Ramos (cell line): ENCODE measurements around the gene HGS.

Experiments
- in situ Hi-C: fragments of 300-500 bp; cut with MboI; formaldehyde crosslinking; loops from one replicate; pipeline ENCODE4 v1.14.3; 2022; ENCODE audit warnings: low sequenced_read_pairs; ENCODE audit not compliant: unreplicated experiment

Gene HGS

DNA sequence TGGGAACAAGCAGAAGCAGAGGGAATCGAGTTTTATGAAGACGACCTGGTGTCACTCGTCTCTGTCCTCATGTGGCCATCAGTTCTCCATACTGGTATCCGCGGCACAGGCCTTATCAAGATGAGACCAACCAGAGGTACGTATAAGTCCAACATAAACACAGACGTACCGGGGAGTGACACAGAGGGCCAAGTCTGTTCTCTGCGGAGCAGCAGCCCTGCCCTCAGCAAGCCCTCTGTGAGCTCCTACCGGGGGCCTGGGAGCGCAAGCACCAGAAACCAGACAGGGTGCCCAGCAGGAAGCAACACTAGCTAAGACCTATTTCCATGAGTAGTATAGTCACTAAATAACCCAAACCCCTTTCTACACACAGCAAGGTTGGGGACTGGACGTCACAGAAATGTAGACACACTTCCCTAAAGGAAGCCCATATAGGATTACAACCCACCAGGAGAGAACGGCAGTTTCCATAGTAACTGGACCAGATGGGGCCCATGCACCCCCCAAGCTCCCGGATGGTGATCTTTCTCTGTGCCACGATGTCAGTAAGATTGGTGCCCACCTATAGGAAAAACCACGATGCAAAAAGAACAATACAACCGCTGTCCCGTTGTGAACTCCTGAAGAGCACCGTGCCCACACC is 1.1 kb upstream of the HGS start:
- in situ Hi-C loops, result no loop called here

DNA sequence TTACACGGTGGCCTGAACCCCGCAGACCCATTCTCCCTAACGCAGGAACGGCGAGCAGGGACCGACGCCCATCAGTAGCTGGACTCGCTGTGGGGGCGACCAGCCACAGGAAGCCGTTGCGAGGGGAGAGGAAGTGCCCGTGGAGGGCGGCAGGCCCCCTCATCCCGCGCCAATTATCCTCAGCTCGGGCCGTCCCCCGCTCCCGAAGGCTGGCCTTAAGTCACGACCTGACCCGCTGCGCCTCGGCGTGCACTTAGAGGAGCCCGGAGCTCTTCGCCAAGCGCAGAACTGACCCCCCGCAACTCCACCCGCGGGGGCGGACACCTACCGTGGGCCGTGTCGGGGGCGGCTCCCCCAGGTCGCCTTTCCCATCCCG is 615 bp upstream of the HGS start:
- in situ Hi-C loops, result no loop called here

DNA sequence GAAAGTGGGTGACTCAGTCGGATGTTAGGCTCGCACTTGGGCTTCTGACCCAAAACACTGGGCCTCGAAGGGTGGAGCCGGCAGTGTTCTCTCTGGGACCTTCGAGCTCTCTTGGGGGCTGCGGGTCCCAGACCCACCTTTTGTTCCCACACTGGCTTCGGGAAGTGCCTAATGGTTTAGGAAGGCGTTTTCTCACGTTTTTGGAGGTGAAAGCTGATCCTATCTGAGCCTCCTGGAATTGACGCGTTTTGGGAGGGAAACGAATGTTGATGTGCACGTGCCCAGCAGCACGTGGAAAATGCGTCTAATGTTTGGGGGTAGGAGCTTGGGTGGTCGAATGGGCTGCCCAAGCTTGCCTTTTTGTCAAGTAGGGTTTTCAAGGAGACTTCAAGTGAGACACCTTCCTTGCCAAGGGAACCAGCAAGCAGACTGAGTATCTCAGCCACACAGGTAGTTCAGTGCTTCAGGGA is 666 bp downstream of the HGS start:
- in situ Hi-C loops, result no loop called here

DNA sequence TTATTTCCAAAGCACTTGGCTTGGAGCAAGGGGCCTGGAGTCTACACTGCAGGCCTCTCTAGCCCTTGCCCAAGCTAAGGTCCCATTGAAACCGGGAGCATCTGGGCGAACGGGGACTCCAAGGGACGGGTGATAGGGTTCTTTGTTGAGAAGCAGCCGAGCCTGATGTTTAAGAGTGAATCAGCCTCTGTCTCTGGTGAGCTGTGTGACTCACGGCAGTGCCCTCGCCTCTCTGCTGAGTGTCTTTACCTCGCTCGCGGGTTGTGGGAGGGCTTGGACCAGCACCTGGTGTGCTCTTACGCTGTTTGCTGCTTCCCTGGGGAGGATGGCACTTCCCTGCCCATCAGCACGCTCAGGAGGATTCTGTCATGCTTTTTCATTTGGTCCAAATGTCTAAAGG is 1.3 kb downstream of the HGS start:
- in situ Hi-C loops, result no loop called here

DNA sequence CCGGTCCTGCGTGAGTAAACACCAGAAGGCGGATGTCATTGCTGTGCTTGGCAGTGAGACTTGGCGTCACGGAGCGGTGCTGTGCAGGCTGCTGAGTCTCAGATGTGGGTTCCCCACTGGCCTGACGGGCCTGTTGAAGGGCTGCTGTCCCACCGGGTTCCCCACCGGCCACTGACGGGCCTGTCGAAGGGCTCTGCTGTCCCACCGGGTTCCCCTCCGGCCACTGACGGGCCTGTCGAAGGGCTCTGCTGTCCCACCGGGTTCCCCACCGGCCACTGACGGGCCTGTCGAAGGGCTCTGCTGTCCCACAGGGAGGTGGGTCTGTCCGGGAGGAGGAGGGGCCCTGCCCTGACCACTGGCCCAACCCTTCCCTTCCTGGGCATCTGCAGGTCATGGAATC is 2.8 kb downstream of the HGS start:
- in situ Hi-C loops, result no loop called here

DNA sequence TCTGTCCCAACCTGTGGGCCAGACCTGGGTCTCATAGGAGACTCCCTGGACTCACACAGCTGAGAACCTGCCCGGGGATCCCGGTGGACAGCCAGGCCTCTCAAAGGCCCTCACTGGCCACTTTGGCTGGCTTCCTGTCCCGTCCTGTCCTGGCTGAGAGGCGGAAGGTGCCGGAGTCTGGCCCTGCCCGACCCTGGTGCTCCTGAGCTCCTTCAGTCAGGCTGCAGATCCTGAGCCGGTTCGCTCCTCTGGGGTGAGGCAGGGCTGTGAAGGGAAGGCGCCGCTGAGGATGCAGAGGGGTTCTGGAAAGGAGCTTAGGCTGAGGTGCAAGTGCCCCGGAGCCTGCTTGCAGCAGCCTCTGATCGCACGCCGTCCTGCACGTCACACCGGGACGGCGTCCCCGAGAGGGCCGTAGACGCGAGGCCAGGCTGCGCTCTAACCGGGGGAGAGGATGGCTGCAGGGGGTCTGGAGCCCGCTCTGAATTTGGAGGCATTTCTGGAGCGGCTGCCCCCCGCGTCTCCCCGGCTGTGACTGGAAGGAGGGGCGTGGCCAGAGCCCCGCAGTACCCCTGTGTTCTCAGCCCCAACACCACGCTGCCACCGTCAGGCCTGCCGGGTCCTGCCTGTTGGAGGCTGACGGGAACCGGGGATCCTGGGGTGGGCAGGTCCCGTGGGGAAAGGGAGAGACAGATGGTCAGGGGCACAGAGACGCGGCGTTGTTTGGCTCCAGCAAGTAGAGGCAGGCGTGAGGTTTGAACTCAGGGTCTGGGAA is 4.1 kb downstream of the HGS start:
- in situ Hi-C loops, result no loop called here

DNA sequence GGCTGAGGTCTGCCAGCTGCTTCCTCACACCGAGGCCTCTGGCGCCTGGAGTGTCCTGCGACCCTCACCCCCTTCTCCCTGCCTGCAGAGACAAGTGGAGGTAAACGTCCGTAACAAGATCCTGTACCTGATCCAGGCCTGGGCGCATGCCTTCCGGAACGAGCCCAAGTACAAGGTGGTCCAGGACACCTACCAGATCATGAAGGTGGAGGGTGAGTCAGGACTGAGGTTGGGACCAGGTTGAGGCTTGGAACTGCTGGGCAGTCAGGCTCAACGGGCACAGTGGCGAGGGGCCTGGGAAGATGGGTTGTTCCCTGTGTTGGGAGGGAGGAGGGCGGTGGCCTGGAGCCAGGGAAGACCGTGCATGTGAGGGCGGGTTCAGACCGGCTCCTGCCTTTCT is 4.8 kb downstream of the HGS start:
- in situ Hi-C loops, result no loop called here

DNA sequence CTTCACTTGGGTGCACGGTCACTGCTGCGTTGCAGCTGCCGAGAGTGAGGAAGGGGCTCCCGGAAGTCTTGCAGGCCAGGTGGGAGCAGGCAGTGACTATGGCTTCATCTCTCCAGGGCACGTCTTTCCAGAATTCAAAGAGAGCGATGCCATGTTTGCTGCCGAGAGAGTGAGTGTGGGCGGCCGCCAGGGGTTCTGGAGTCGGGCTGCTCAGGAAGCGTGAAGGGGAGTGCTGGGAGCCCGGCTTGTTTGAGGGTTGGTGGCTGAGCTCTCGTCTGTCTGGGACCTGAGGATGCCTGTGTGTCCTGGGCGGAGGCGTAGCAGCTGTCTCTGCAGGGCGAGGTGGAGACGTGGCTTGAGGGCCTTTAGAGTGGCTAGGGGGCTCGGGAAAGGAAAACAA is 6.3 kb downstream of the HGS start:
- in situ Hi-C loops, result no loop called here

DNA sequence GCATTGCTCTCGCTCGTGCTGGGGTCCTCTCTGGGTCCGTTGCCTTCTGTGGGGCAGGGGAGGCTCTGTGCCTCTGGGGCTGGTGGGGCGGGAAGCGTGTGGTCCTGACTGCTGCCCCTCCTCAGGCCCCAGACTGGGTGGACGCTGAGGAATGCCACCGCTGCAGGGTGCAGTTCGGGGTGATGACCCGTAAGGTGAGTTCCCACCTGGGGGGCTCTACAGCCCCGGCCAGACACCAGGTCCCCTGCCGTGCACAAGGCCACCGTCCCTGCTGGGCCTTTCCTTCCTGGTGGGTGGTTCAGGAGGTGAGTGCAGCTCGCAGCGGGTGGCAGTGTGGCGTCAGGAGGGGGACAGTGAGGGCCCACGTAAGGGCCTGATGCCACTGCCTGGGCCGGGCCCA is 6.7 kb downstream of the HGS start:
- in situ Hi-C loops, result no loop called here

DNA sequence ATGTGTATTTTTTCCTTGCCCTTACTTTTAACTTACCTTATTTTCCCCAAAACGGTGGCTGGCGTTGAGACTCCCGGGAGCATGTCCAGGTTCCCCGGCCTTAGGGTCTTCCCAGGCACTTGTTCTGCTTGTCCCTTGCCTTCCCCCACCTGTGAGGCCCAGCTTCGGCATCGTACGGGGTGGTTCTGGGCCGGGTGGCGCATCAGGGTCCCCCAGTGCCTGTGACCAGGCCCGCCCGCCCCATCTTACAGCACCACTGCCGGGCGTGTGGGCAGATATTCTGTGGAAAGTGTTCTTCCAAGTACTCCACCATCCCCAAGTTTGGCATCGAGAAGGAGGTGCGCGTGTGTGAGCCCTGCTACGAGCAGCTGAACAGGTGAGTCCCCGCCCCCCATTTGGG is 7.4 kb downstream of the HGS start:
- in situ Hi-C loops, result no loop called here

DNA sequence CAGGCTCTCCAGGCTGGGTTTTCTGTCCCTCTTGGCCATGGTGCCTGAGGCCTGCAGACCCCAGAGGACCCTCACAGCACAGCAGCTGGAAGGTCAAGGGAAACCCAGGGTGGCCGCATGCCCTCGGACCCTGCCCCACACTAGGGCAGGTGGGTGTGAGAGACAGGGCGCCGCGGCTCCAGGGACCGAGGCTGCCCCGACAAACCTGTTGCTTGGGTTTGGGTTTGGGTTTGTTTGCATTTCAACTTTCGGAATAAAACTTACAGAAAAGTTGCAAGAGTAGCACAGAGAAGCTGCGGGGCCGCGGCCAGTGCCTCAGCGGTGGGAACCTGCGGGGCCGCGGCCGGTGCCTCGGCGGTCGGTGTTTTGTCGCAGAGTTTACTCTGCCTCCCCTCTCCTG is 7.8 kb downstream of the HGS start:
- in situ Hi-C loops, result no loop called here

DNA sequence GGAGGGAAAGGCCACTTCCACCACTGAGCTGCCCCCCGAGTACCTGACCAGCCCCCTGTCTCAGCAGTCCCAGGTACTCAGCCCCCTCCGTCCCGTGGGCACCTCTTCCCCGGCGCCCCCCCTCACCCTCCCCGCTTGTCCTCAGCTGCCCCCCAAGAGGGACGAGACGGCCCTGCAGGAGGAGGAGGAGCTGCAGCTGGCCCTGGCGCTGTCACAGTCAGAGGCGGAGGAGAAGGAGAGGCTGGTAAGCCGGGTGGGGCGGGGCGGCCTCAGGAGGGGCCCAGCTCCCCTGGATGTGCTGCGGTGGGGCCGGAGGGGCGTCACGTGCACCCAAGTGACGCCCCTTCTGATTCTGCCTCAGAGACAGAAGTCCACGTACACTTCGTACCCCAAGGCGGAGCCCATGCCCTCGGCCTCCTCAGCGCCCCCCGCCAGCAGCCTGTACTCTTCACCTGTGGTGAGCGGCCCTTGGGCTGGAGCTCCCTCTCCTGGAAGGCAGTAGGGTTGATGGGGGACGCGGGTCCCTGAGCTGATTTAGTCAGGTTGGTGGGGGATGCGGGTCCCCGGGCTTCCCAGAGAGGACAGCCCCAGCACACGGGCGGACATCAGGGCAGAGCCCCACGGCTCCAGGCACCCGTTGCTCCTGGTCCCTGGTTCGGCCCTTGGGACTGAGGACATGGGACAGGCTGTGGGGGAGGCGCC is 9.8 kb downstream of the HGS start:
- in situ Hi-C loops, result no loop called here

DNA sequence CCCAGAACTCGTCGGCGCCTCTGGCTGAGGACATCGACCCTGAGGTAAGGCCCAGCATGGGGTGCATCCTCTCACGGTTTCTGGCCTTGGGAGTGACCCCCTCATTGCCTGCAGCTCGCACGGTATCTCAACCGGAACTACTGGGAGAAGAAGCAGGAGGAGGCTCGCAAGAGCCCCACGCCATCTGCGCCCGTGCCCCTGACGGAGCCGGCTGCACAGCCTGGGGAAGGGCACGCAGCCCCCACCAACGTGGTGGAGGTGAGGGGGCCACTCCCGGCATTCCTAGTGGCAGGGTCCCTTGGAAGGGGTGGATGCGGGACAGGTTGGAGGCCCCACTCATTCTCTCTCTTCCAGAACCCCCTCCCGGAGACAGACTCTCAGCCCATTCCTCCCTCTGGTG is 11.0 kb downstream of the HGS start:
- in situ Hi-C loops, result no loop called here

DNA sequence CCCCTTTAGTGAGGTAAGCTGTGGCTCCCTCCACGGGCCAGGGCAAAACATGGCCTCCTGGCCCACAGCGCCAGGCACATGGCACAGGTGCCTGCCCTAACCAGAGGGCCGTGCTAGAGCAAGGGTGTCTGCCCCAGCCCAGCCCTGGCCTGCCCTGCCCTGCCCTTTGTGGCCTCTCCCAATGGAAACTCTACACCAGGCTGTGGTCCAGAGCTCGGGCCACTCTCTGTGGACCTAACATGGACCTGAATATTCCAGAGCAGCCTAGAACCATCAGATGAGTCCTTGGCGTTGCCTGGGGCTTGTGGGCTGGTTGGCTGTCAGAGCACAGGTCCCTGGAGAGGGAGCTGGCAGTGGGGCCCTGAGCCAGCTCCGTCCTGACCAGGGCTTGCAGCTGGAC is 11.4 kb downstream of the HGS start:
- in situ Hi-C loops, result no loop called here

DNA sequence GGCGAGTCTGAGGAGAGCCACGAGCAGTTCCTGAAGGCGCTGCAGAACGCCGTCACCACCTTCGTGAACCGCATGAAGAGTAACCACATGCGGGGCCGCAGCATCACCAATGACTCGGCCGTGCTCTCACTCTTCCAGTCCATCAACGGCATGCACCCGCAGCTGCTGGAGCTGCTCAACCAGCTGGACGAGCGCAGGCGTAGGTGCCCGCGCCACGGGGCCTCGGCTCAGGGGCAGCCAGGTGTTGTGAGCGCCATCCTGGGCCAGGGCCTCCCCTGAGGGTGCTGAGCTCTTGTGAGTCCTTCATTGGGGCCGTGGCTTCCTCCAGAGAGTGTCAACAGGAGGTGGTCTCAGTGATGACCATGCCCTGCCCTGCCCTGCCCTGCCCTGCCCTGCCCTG is 12.0 kb downstream of the HGS start:
- in situ Hi-C loops, result no loop called here

DNA sequence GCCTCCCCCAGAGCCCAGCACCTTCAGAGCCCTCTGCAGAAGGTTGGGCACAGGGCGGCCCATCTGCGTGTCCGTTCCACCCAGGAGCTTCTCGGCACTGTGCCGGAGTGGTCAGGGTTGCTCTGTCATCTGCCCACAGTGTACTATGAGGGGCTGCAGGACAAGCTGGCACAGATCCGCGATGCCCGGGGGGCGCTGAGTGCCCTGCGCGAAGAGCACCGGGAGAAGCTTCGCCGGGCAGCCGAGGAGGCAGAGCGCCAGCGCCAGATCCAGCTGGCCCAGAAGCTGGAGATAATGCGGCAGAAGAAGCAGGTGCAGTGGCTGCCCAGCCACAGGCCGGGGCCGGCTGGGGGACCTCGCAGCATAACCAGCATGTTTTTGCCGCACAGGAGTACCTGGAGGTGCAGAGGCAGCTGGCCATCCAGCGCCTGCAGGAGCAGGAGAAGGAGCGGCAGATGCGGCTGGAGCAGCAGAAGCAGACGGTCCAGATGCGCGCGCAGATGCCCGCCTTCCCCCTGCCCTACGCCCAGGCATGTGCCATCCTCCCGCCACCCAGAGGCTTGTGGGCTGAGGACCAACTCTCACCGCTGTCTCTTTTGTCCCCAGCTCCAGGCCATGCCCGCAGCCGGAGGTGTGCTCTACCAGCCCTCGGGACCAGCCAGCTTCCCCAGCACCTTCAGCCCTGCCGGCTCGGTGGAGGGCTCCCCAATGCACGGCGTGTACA is 12.6 kb downstream of the HGS start:
- in situ Hi-C loops, result no loop called here

DNA sequence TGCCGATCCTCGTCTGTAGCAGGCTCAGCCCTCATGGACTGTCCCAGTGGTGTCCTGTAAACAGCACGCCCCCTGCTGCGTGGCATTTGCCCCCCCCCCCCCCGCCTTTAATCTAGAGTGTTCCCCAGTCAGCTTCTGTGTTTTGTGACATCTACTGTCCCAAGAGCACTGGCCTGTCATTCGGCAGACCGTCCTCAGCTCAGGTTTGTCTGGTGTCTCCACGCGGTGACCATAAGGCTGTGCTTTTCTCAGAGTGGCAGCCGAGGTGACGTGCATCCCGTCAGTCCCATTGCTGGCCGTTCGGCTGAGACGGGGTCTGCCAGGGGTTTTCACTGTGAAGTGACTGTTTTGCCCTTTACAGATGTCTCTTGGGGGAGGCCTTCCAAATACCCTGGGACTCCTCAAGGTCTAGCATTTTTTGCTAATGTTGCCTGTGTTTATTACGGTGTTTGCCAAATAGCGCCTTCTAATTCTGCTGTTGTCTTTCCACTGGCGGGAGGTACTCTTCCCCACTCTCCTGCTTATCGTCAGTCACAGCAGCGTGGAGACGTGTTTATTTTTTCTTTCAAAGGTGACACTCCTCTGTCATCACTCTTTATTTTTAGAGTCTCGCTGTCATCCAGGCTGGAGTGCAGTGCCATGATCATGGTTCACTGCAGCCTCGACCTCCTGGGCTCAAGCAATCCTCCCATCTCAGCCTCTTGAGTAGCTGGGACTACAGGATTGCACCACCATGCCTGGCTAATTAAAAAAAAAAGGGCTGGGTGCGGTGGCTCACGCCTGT is 13.6 kb downstream of the HGS start:
- in situ Hi-C loops, result no loop called here

DNA sequence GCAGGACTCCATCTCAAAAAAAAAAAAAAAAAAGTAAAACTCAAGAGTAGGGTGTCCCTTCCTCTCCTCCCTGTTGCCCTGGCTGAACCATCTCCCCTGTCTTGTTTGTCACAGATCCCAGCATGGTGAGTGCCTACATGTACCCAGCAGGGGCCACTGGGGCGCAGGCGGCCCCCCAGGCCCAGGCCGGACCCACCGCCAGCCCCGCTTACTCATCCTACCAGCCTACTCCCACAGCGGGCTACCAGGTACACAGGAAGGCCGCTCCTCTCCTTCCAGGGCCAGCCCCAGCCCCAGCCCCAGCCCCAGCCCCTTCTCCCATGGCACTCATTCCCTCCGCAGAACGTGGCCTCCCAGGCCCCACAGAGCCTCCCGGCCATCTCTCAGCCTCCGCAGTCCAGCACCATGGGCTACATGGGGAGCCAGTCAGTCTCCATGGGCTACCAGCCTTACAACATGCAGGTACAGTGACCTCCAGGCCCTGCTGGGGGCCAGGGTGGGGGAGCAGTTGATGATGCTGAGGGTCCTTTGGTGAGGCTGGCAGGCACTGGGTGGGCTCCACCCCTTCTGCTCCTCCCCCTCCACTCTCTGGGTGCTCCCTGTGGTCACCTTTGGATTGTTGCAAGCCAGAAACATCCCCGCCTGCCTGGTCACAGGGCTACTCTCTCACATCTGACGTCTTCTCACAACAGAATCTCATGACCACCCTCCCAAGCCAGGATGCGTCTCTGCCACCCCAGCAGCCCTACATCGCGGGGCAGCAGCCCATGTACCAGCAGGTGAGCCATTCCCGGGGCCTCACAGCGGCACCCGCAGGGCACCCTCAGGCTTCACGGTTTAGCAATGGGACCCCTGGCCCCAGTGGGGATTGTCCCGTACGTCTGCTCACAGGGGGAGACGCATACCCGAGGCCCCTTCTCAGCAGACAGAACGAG is 16.8 kb downstream of the HGS start:
- in situ Hi-C loops, result no loop called here
